Fibroblast of mammary gland (primary cell): Measurements from ENCODE around the gene KRTAP1-5.
A peak's percentile ranks its signal among the peaks of the same experiment; 100 is the strongest.
"Not testable (repeated sequence)": the region's sequence is repeated elsewhere in the genome, so short reads cannot be mapped to it uniquely, and the experiment has no call there.

ENCODE experiments used
- DNase-seq: peaks from one replicate; pipeline ENCODE4 v3.0.0-alpha.2; 2010; ENCODE audit warnings: low read depth
- H3K4me3 ChIP-seq: 2 replicates; pipeline ENCODE4 v1.5.1; 2011; ENCODE audit warnings: low read depth, mild to moderate bottlenecking, low read length, moderate library complexity; ENCODE audit not compliant: control insufficient read depth
- TF ChIP-seq, protein P1 (sequence below): conservative IDR thresholded peaks from 2 replicates; pipeline ENCODE4 v1.5.1; 2011; ENCODE audit warnings: low read depth, low read length, inconsistent platforms; ENCODE audit not compliant: control insufficient read depth, insufficient read depth

KRTAP1-5 gene

DNA sequence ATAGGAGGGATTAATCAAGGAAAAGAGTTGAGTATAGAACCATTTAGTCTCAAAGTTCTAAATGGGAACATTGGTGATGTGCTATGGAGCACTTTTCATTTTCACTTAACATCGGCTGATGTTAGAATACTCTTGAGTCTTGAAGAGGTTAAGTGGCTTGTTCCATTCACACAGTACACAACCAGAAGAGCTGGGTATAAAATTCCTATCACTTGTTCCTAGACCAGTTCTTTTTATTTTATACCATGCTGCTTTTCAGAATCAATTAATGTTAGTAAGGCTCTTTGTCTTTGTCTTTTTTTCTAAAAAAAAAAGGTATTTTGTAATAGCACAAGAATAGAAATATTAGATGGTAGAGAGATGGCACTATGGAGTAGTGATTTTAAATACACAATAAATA, 15.9 kb upstream of the KRTAP1-5 start:
- TF ChIP-seq, protein P1, sequence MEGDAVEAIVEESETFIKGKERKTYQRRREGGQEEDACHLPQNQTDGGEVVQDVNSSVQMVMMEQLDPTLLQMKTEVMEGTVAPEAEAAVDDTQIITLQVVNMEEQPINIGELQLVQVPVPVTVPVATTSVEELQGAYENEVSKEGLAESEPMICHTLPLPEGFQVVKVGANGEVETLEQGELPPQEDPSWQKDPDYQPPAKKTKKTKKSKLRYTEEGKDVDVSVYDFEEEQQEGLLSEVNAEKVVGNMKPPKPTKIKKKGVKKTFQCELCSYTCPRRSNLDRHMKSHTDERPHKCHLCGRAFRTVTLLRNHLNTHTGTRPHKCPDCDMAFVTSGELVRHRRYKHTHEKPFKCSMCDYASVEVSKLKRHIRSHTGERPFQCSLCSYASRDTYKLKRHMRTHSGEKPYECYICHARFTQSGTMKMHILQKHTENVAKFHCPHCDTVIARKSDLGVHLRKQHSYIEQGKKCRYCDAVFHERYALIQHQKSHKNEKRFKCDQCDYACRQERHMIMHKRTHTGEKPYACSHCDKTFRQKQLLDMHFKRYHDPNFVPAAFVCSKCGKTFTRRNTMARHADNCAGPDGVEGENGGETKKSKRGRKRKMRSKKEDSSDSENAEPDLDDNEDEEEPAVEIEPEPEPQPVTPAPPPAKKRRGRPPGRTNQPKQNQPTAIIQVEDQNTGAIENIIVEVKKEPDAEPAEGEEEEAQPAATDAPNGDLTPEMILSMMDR = no peak
- DNase-seq = no peak
- H3K4me3 ChIP-seq = no peak overlapping the region

DNA sequence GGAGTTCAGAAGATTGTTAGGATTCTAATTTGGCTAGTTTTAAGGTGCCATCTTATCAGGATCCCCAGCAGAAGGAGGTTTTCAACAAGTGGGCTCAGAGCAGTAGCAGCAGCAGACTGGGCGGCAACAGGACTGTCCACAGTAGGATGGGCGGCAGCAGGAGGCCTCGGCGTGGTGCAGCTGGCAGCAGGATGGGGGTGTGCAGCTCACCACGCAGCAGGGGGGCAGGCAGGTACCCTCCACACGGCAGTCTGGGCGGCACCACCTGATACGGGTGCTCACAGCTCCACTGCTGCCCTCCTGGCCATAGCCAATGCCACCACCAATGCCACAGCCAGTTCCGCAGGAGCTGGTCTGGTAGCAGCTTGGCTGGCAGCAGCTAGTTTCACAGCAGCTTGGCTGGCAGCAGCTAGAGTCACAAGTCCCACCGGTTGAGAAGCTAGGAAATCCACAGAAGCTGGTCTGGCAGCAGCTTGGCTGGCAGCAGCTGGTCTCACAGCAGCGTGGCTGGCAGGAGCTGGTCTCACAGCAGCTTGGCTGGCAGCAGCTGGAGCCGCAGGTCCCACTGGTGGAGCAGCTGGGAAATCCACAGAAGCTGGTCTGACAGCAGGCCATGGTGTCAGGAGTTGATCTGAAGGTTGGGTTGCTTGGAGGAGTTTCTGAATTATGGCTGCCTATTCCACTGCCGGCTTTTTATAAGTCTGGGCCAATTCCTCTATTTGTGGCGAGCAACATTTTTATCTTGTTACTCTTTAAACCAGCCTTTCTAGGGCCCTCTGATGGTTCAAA, 14.0 kb upstream of the KRTAP1-5 start, which contains the start of gene KRTAP1-1:
KRTAP1-1 (minus strand) TSS at position 668 of the 789 bp plus-strand sequence; CDS start at position 615, 53 bp downstream.
- peak; percentile 38 for DNase-seq

DNA sequence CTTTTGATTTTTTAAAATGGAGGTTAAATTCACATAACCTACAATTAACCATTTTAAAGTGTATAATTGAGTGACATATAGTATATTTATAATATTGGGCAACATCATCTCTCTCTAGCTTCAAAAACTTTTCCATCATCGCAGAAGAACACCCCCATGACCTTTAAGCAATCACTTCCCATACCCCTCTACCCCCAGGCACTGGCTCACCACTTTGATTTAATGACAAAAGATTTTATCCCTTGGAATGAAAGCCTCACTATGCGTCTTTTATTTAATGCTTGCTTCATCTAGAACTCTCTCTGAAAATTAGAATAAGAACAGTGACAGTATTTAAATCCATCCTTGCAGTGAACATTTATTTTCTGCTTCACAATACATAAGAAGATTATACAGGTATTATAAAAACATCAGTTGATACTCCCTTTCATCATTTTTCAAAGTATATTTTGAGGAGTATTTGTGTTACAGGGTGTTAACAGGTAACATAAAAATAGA, 10.9 kb upstream of the KRTAP1-5 start:
- no peak overlapping the region for H3K4me3 ChIP-seq
- no peak for DNase-seq
- TF ChIP-seq, protein P1 = no peak

More for the DNA sequence above, 14.0 kb upstream of the KRTAP1-5 start, which contains the start of gene KRTAP1-1:
- not testable (repeated sequence) for H3K4me3 ChIP-seq

DNA sequence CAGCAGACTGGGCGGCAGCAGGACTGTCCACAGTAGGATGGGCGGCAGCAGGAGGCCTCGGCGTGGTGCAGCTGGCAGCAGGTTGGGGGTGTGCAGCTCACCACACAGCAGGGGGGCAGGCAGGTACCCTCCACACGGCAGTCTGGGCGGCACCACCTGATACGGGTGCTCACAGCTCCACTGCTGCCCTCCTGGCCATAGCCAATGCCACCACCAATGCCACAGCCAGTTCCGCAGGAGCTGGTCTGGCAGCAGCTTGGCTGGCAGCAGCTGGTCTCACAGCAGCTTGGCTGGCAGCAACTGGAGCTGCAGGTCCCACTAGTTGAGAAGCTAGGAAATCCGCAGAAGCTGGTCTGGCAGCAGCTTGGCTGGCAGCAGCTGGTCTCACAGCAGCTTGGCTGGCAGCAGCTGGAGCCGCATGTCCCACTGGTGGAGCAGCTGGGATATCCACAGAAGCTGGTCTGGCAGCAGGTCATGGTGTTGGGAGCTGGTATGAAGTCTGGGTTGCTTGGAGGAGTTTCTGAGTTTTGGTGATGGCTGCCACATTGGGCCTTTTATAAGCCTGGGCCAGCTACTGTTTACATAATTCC, 7.4 kb upstream of the KRTAP1-5 start, which contains the start of gene KRTAP1-3:
KRTAP1-3 (minus strand) TSS at position 529 of the 590 bp plus-strand sequence; CDS start at position 476, 53 bp downstream.
- not testable (repeated sequence) for H3K4me3 ChIP-seq, DNase-seq

DNA sequence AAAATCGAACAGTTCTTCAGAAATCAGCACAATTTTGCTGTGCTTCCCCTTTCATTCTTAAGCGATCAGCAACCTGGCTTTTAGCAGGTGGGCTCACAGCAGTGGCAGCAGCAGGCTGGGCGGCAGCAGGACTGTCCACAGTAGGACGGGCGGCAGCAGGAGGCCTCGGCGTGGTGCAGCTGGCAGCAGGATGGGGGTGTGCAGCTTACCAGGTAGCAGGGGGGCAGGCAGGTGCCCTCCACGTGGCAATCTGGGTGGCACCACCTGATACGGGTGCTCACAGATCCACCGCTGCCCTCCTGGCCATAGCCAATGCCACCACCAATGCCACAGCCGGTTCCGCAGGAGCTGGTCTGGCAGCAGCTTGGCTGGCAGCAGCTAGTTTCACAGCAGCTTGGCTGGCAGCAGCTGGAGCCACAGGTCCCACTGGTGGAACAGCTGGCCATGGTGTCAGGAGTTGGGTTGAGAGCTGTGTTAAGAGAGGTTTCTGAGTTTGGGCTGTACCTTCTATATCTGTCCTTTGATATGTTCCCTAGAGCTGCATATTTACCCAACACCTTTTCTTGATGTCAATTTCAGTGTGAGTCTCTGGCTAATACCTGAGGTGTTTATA, 2.7 kb upstream of the KRTAP1-5 start, which contains the start of gene KRTAP1-4:
KRTAP1-4 (minus strand) TSS at position 563 of the 613 bp plus-strand sequence; CDS start at position 446, 117 bp downstream.
- TF ChIP-seq, protein P1 = no peak
- no peak within 1 kb of the TSS for H3K4me3 ChIP-seq
- no peak for DNase-seq

DNA sequence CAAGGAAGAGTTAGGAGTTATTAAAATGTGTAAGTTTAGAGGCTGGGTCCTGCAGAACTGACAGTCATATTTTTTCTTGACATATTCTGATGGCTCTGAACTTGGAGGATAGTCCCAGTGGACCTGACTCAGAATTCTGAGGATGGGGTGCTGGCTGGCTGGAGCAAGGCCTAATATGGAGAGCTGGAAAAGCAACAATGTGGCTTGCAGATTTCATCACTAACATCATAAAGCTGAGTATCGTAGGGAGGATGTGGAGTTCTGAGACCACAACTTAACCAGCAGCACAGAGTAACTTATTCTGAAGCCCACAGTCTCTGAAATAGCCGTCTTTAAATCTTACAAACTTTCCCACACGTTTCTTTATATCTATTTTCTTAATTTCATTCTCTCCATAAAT, 2.3 kb downstream of the KRTAP1-5 start:
- no peak overlapping the region for H3K4me3 ChIP-seq
- TF ChIP-seq, protein P1 = no peak
- peak; percentile 57 for DNase-seq

DNA sequence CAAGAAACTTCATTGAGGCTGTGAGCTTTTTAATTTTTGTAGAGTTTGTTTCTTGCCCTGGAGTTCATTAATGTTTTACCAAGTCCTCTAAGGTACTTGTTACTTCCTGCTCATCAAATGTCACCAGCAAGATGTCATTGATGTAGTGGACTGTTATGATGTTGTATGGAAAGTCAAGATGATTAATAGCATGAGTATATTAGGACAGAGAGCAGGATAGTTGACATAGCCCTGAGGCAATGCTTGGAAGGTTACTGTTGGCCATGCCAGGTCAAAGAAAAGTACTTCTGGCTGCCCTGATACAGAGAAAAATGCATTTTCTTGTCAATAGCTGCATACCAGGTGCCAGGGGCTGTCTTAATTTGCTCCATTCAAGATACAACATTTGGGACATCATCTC, 6.7 kb downstream of the KRTAP1-5 start:
- H3K4me3 ChIP-seq = no peak overlapping the region
- TF ChIP-seq, protein P1 = no peak
- DNase-seq = no peak
